Forelimb muscle (tissue), 1 donor: ENCODE data around the gene MAST2. TPM values are rescaled to one million over a fixed set of nuclear protein-coding genes. Genes with fewer than 3 reads are reported as not detected.
"Not testable (repeated sequence)": the region's sequence is repeated elsewhere in the genome, so short reads cannot be mapped to it uniquely, and the experiment has no call there.

ENCODE experiments used
- DNase-seq: peaks from one replicate; pipeline ENCODE4 v3.0.0-alpha.2; 2013; ENCODE audit warnings: low read depth
- polyA plus RNA-seq: library from polyadenylated mRNA; unstranded; fragments of 120-200 nt; gene quantifications from one replicate; pipeline ENCODE4 v1.2.1, GENCODE V29; 2013; ENCODE audit not compliant: insufficient read length

MAST2 gene
- polyA plus RNA-seq, 1 donor = 82.9 TPM

DNA sequence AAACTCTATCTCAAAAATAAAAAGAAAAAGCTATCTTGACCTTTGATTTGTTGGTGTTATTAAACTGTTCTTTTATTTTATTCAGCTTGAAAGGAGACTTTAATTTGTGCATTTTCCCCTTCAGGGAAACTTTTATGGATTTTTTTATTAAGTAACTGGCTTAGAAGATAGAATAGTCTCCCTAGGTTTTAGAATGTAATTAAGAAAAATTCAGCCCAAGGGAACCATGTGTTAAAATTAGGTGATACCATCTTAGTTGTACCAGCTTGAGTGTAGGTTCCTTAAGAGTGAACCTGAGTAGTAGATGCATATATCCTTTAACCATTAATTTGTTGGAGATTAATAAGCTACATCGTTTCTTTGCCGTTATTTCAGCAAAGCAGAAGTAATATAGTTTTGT lies 11.4 kb downstream of the MAST2 start:
- no peak for DNase-seq

DNA sequence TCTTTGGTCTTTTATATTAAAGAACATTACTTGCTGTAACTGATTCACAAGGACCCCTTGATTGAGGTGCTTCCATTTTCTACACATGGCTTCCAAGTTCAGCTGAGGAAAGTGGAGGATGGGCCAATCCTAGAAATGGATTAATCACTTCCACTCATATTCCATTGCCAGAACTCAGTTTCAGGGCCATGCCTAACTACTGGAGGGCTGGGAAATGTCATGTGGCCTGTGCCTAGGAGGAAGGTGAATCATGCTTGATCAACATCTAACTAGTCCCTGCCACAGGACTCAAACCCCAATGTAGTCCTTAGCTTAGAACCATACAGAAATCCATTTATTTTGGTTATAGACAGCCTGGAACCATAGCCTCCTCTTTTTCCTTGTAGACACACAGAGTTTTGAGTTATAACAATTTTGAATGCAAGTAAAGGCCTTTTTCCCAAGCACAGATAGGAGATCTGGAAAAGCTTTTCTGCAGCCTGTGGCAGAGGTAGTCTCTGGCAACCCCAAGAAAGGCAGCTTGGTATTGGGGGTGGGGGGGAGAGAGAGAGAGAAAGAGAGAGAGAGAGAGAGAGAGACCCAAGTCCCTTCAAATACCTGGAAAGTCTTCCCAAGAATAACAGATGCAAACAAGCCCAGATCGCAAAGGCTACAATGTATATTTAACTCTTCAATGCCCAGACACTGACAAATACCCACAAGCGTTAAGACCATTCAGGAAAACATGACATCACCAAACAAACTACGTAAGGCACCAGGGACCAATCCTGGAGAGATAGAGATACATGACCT lies 12.5 kb downstream of the MAST2 start:
- no peak for DNase-seq

DNA sequence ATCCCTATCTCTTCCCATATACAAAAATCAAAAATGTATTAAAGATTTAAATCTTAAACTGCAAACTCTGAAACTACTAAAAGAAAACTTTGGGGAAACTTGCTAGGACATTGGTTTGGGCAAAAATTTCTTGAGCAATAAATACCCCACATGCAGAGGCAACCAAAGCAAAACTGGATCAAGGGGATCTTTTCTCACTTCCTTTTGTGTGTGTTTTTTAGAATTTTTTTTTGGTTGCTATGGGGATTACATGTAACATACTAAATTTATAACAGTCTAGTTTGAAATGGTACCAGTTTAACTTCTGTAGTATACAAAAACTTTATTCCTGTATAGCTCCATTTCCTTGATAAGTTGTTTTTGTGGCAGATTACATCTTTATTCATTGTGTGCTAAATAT lies 16.8 kb downstream of the MAST2 start:
- no peak for DNase-seq

DNA sequence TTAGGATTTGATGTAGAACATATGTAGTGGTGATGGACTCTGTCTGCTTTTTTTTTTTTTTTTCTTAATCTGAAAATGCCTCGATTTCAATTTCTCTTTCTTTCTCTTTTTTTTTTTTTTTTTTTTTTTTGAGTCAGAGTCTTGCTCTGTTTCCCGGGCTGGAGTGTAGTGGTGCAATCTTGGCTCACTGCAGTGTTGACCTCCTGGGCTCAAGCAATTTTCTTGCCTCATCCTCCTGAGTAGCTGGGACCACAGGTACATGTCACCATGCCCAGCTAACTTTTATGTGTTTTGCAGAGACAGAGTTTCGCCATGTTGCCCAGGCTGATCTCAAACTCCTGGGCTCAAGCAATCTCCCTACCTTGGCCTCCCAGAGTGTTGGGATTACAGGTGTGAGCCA lies 17.4 kb downstream of the MAST2 start:
- no peak for DNase-seq

DNA sequence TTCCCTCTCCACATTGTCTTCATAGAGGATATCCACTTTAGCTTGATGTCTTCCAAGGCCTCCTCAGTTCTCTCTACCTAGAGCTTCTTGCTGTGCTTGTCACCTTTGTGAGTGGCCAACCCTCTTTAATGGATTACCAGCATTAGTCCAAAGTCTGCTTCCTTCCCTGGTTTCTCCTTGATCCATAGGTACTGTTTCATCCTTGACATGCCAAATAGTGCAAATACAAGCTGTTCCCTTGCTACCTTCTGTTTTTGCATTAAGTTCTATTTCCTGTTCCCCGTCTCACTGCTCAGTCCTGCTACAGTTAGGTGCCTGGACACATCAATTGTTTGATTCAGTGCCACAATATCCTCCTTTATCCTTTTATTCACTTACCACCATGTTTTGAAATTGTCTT lies 19.2 kb downstream of the MAST2 start:
- no peak for DNase-seq

DNA sequence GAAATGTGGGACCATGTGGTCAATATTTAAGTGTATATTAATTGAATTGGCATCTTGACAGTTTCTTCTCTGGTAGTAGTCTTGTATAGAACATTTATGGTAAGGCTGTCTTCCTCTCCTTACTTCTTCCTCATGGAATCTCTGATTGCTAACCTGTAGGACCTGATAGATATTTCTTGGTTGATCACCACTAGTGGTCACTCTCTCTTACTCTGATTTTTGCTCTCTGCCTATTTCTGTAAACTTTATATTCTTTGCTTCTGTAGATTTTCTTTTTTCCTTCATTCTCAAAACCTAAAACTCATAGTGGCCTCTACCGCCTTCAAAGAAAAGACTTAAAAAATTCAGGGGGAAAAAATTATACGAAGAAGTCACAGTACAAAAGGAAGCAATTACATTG lies 21.2 kb downstream of the MAST2 start:
- DNase-seq = no peak

DNA sequence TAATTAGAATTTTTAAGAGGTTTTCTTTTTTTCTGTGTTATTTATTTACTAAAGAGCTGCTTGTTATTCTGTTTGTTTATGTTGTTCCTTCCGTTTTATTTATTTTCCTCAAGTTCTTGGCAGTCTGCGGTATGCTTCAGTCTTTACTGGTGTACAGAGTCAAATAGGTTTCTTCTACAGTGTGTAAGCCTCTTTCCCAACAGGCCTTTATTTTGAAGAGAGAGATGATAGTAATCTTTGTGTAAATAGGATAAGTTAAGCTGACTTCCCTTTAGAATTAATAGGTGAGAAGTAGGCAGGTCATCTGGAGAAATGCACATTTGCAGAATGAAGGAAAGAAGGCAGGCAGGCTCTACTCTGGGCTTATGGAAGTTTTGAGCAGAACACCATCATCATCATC lies 23.8 kb downstream of the MAST2 start:
- DNase-seq = no peak

DNA sequence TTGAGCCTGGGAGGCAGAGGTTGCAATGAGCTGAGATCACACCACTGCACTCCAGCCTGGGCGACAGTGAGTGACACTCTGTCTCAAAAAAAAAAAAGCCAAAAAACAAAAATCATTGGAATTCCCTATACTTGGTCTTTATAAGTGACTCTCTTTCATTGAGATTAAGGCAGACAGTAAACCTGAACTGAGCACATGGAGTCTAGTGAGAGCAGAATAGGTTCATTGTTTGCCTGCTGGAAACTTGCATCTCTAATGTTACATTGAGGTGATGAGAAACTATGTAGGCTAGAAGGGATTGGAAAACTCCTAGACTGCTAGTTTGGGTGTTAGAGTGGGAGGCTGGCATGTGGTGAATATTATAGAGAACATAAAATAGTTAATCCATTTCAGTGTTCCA lies 25.4 kb downstream of the MAST2 start:
- no peak for DNase-seq

DNA sequence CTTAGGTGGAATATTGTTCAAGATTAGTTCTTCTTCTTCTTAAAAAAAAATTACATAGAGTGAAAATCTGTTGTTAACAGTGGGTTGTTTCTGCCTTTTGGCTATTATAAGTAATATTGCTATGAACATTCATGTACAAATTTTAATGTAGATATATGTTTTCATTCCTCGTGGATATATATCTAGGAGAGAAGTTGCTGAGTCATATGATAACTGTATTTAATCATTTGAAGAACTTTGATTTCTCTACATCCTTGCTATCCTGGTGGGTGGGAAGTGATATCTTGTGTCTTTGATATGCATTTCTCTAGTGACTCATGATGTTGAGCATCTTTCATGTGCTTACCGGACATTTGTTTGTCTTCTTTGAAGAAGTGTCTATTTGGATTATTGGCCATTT lies 29.9 kb downstream of the MAST2 start:
- no peak for DNase-seq

DNA sequence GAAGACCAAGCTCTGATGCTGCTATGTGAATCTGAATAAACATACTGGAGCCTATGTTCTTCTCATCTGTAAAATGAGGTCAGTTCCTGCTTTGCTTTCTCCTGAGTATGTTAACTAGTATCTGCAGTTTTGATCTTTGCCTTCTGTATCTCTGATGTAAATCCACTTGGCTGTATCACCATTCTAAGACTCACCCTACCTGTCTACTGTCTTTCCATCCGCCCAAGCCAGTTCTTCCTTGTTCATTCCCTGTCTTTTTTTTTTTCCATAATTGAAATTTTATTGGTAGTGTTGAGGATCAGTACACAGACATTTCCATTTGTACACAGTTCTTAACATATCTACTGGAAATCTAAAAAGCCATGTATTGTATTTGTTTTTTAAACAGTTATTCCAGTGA lies 31.3 kb downstream of the MAST2 start:
- no peak for DNase-seq

DNA sequence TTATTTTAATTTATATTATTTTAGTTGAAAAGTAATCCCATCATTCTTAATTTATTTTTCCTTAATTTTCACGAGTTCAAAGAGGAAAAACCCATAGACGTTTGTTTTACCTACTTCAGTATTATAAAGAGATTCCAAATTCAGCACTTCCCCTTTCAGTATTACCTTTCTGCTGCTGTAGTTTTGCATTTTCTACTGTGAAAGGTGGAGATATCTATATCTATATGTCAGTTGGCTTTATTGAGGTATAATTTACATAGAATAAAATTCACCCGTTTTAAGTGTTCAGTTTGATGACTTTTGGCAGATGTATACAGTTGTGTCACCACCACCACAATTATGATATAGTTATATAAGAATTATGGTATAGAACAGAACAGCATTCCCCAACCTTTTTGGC lies 33.0 kb downstream of the MAST2 start:
- DNase-seq = no peak

DNA sequence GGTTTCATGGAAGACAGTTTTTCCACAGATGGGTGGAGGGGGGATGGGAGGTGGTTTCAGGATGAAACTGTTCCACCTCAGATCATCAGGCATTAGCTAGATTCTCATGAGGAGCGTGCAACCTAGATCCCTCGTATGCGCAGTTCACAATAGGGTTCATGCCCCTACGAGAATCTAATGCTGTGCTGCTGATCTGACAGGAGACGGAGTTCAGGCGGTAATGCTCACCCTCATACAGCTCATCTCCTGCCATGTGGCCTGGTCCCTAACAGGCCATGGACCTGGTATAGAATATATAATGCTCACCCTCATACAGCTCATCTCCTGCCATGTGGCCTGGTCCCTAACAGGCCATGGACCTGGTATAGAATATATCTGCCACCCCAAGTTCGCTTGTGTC lies 33.4 kb downstream of the MAST2 start:
- not testable (repeated sequence) for DNase-seq

DNA sequence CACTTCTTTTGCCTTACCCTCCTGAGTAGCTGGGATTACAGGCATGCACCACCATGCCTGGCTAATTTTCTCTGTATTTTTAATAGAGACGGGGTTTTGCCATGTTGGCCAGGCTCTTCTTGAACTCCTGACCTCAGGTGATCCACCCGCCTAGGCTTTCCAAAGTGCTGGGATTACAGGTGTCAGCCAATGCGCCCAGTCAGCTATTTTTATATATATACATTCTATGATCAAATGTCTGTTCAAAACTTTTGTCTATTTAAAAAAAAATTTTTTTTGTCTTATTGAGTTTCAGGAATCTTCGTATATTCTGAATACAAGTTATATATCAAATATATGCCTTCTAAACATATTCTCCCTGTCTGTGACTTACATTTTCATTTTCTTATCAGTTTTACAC lies 34.9 kb downstream of the MAST2 start:
- DNase-seq = not testable (repeated sequence)

DNA sequence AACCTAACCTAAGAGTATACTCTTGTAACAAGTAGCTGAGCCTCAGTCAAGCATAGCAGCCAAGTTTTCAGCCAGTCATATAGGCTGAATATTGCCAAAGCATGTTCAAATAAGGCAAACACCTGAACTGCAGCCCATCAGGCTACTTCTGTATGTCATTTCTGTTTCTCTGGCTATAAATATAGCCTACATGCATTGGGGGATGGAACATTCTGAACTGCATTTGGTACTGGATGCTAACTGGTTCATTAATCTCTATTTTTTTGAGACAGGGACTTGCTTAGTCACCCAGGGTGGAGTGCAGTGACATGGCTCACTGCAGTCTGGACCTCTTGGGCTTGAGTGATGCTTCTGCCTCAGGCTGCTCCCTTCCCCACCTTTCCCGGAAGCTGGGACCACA lies 37.3 kb downstream of the MAST2 start:
- no peak for DNase-seq

DNA sequence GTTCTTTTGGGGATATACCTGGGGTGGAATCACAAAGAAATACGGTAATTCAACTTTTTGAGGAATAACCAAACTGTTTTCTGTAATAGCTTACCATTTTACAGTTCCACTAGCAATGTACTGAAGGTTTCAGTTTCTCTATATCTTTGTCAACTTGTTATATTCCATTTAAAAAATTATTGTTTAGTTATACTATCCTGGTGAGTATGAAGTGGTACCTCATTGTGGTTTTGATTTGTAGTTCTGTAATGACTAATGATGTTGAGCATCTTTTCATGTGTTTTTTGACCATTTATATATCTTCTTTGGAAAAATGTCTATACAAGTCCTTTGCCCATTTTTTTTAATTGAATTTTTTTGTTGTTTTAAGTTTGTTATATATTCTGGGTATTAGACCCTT lies 39.4 kb downstream of the MAST2 start:
- DNase-seq = no peak

DNA sequence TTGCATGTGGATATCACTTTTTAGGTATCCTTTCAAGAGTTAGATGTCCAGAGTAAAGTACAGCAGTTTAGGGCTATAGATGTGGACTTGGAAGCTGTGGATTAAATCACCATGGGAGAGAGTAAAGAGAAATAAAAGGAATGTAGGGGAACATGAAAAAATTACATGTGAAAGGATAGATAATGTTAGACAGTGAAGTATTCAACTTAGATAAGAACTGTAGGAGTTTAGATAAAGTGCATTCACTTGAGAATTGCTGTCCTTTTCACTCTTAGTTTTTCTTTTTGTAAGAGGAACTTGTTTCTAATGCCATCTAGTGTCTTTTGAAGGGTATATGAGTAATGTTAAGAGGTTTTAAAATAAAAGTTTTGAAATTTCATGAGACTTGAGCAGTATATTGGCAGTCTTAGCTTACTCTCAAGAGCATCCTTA lies 40.1 kb downstream of the MAST2 start:
- DNase-seq = no peak

DNA sequence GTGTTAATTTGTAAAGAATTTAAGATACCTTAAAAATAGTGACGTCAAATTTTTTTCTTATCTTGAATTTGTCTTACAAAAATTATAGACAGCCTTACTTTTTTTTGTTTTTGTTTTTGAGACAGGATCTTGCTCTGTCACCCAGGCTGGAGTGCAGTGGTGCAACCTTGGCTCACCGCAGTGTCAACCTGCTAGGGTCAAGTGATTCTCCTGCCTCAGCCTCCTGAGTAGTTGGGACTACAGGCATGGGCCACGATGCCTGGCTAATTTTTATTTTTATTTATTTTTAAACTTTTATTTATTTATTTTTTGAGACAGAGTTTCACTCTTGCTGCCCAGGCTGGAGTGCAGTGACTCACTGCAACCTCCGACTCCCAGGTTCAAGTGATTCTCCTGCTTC lies 40.6 kb downstream of the MAST2 start:
- not testable (repeated sequence) for DNase-seq

DNA sequence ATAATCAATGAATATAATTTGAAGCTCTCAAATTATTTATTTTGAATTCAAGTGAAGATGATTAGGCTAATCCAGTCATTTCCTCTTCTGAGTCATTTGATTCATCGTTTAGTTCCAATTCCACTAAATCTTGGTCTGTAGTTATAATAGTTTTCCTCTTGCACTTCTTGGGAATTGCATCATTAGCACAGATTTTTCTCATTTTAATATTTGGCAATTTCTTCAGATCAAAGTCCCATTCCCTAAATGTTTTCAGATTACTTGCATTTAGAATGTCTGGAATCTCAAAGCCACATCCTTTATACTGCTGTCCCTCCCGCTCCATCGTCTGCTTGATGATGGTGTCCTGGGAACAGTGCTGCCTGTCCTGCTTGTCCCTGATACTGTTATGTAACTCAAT lies 43.5 kb downstream of the MAST2 start:
- DNase-seq = no peak

DNA sequence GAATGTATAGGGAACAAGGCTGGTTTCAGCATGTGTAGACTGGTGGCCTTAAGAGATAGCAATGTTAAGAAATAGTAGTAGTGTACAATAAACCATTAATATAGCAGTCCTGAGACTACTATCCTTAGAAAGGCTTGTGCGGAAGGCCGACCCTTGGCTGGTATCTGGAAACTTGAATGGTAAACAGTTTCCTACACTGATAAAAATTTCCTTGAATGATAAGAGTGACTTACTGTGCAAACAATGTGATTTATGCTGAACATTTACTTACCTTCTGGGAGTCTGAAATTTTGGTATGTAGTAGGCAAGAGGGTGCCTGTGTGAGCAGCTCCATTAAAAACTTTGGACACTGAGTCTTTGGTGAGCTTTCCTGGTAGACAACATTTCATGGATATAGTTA lies 44.7 kb downstream of the MAST2 start:
- no peak for DNase-seq

DNA sequence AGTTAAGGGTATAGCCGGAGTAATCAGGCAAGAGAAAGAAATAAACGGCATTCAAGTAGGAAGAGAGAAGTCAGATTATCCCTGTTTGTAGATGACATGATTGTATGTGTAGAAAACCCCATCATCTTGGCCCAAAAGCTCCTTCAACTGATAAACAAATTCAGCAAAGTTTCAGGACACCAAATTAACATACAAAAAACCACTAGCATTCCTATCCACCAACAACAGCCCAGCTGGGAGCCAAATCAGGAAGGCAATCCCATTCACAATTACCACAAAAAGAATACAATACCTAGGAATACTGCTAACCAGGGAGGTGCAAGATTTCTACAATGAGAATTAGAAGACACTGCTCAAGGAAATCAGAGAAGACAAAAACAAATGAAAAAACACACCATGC lies 45.3 kb downstream of the MAST2 start:
- no peak for DNase-seq

DNA sequence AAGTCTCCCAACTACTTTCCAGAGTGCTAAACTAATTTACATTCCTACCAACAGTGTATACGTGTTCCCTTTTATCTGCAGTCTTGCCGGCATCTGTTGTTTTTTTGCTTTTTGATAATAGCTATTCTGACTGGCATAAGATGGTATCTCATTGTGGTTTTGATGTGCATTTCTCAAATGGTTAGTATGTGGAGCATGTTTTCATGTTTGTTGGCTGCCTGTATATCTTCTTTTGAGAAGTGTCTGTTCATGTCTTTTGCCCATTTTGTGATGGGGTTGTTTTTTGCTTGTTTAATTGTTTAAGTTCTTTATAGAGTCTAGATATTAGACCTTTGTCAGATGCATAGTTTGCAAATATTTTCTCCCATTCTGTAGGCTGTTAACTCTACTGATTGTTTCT lies 46.6 kb downstream of the MAST2 start:
- DNase-seq = no peak

DNA sequence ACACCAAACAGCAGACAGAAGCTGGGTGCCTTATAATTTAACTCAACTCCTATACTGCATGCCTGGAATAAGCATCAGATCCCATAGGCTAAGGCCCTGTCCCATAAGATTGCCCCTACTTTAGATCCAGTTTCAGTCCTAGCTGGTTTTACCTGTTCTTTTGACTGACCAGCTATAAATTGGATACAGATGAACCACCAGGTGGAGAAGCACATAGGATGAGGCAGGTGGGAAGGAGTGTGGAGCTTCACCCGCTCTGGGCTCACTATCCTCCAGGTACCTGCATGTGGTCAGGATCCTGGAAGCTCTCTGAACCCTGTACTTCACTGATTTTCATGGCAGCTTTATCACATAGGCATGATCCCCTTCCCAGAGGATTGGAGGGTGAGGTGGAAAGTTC lies 51.3 kb downstream of the MAST2 start:
- no peak for DNase-seq

DNA sequence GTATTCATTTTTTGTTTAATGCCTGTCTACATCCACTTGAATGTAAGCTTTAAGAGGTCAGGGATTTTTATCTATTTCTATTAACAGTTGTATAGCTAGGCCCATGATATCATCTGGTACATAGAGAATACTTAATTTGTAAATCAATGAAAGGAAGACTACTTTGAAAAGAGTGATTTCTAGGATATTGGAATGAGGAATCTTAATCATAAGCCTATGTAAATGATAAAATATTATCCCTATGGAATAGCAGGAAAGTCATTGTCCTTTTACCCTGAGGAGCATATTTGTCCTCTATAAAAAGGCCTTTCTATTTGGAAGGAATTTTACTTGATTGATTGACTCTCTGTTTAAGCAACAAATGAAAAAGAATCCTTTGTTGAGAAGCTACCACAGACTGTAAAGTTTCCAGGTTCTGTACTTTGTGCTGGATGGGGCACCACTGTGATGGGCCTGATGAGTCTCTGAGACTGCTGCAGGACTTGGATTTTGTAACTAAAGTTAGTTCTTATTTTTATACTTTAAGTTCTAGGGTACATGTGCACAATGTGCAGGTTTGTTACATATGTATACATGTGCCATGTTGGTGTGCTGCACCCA lies 53.8 kb downstream of the MAST2 start:
- DNase-seq = no peak
